ENCODE results near the gene TTI1. TPM values are rescaled to one million over a fixed set of nuclear protein-coding genes. Genes with fewer than 3 reads are reported as not detected.

Gene TTI1
- total and polyA plus RNA-seq, 9 donors, result 9.3 to 19.7 (median 16.3) TPM

DNA sequence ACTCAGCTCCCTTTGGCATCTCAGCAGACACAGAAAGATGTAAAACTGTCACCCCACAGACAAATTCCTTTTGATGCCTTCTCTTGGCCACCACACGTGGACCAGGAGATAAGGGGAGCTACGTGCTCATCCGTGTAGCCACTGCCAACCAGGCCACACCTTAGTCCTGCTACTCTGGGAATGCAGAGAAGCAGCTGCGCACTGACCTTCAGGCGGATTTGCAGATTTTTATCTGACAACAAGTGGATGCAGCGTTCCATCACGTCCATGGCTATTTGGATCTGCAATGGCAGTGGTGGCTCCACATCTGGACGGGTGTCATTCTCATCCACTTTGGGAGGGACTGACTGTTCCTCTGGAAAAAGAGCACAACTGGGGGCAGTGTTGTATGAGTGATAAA lies 30.8 kb downstream of the TTI1 start:
- H3K36me3 ChIP-seq, result no peaks in the 10 kb centered on the region
- no peaks in the 10 kb centered on the region for H3K27me3 ChIP-seq
- H3K27ac ChIP-seq, result no peak overlapping the region
- no peak for DNase-seq
- 45 to 65% (median 47%) methylated on average over 8 of the region's 8 CpGs for WGBS, 3 donors
- TF ChIP-seq, protein P1, sequence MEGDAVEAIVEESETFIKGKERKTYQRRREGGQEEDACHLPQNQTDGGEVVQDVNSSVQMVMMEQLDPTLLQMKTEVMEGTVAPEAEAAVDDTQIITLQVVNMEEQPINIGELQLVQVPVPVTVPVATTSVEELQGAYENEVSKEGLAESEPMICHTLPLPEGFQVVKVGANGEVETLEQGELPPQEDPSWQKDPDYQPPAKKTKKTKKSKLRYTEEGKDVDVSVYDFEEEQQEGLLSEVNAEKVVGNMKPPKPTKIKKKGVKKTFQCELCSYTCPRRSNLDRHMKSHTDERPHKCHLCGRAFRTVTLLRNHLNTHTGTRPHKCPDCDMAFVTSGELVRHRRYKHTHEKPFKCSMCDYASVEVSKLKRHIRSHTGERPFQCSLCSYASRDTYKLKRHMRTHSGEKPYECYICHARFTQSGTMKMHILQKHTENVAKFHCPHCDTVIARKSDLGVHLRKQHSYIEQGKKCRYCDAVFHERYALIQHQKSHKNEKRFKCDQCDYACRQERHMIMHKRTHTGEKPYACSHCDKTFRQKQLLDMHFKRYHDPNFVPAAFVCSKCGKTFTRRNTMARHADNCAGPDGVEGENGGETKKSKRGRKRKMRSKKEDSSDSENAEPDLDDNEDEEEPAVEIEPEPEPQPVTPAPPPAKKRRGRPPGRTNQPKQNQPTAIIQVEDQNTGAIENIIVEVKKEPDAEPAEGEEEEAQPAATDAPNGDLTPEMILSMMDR (IDR thresholded peaks at IDR 0.05), result no peak
- no peak for TF ChIP-seq POLR2A (IDR thresholded peaks at IDR 0.05)
- TF ChIP-seq EP300 (IDR thresholded peaks at IDR 0.05), result no peak
- intact Hi-C loops (cut with DNase I), result no loop called here
- peaks cover 8% of the 10 kb centered on the region for H3K4me1 ChIP-seq (ENCODE audit: insufficient read depth)
- no peaks in the 10 kb centered on the region for H3K9me3 ChIP-seq
- H3K4me3 ChIP-seq, result no peak overlapping the region

DNA sequence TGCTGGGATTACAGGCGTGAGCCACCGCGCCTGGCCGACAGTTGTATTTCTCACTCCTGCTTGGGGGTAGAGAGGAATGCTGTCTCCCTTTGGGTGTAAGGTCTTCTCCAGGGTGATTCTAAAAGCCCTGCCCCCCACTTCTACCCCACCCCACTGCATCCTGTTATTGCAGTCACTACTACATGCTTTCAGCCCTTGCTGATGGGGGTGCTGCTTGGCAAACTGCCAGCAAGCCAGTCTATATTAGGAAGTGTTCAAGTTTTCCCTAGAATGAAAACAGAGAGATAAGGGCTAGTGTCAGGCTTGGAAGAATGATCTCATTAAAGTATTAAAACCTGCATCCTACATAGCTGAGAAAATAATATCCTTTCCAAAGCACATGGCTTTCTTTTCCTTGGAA lies 31.3 kb downstream of the TTI1 start:
- no peak overlapping the region for H3K4me3 ChIP-seq
- no peaks in the 10 kb centered on the region for H3K27me3 ChIP-seq
- H3K4me1 ChIP-seq (ENCODE audit: insufficient read depth), result peaks cover 8% of the 10 kb centered on the region
- H3K36me3 ChIP-seq, result no peaks in the 10 kb centered on the region
- intact Hi-C loops (cut with DNase I), result no loop called here
- no peak for TF ChIP-seq EP300 (IDR thresholded peaks at IDR 0.05)
- TF ChIP-seq, protein P1 (IDR thresholded peaks at IDR 0.05), result no peak
- TF ChIP-seq POLR2A (IDR thresholded peaks at IDR 0.05), result no peak
- DNase-seq, result peak in 1 of 5 donors; percentile 52
- H3K27ac ChIP-seq, result no peak overlapping the region
- WGBS, 3 donors, result 78 to 97% (median 81%) methylated on average over 4 of the region's 4 CpGs
- H3K9me3 ChIP-seq, result no peaks in the 10 kb centered on the region

DNA sequence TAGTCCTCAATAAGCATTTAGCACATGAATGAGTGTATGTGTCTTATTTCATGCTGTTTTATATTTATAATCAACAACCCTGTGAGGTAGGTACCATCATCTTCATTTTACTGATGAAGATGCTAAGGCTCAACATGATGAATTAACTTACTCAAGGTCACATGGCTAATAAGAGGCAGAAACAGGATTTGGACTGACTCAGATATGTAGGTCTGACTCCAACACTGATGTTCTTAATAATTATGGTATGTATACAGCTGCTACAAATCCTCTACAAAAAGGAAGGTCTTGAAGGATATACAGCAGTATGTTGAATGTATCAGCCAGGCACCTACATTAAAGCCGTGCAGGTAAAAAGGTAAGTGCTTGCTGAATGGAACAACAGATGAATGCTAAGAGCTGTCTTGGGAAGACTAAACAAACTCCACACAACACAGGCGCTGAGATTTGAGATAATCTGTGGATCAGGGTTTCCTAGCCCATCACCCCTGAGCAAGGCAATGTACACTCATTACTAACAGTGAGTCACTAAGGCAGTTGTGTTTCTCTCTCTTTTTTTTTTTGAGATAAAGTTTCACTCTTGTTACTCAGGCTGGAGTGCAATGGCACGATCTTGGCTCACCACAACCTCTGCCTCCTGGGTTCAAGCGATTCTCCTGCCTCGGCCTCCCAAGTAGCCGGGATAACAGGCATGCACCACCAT lies 31.9 kb downstream of the TTI1 start:
- TF ChIP-seq EP300 (IDR thresholded peaks at IDR 0.05) (no peak), POLR2A (IDR thresholded peaks at IDR 0.05) (no peak)
- TF ChIP-seq, protein P1 (IDR thresholded peaks at IDR 0.05), result no peak
- H3K36me3 ChIP-seq, result no peaks in the 10 kb centered on the region
- H3K27me3 ChIP-seq, result no peaks in the 10 kb centered on the region
- intact Hi-C loops (cut with DNase I), result no loop called here
- DNase-seq, result no peak
- H3K9me3 ChIP-seq, result no peaks in the 10 kb centered on the region
- peaks cover 6% of the 10 kb centered on the region for H3K4me1 ChIP-seq (ENCODE audit: insufficient read depth)
- H3K4me3 ChIP-seq, result no peak overlapping the region
- no peak overlapping the region for H3K27ac ChIP-seq
- 67 to 81% (median 74%) methylated on average over 6 of the region's 6 CpGs for WGBS, 3 donors

DNA sequence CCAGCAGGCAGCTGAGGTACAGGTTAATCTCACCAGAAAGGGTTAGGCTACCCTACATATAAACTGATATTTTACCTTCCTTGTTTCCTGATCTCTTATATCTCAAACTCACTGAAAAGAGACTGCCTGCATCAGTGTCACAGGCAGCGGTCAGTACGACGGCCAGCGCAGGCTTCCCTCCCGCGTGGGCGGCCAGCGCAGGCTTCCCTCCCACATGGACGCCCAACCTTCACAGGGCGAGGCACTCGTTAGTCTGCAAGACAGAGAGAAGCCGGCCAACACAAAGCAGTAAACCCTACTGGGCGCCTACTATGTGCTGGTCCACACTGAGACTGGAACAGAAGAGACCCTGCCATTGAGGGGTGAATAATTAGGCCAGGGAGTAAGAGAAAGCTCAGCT lies 33.0 kb downstream of the TTI1 start:
- no peak for DNase-seq
- WGBS, 3 donors, result 87 to 91% (median 88%) methylated on average over 13 of the region's 13 CpGs
- Histone ChIP-seq H3K27ac (no peak overlapping the region), H3K4me1 (ENCODE audit: insufficient read depth) (peaks cover 4% of the 10 kb centered on the region), H3K36me3 (no peaks in the 10 kb centered on the region), H3K27me3 (no peaks in the 10 kb centered on the region), H3K4me3 (no peak overlapping the region), H3K9me3 (no peaks in the 10 kb centered on the region)
- TF ChIP-seq, protein P1 (IDR thresholded peaks at IDR 0.05), result no peak
- no peak for TF ChIP-seq POLR2A (IDR thresholded peaks at IDR 0.05)
- TF ChIP-seq EP300 (IDR thresholded peaks at IDR 0.05), result no peak
- intact Hi-C loops (cut with DNase I), result no loop called here

All from ovary (tissue), 9 donors.